Fibroblast of lung (primary cell): Measurements from ENCODE around the gene KCTD20. TPM values are rescaled to one million over a fixed set of nuclear protein-coding genes. Genes with fewer than 3 reads are reported as not detected.

ENCODE experiments used
- DNase-seq, 2 donors: peaks; one replicate each; pipeline versions ENCODE4 v3.0.0 to v3.0.0-alpha.2; 2010; ENCODE audit warnings: low read depth in 2 of 2
- H2AFZ ChIP-seq: 2 replicates; pipeline ENCODE4 v1.5.1; 2012; ENCODE audit warnings: low read length, control low read depth, inconsistent platforms
- H3K27ac ChIP-seq: 2 replicates; pipeline ENCODE4 v1.5.1; 2011; ENCODE audit warnings: low read length, control low read depth; ENCODE audit not compliant: insufficient read depth
- H3K27me3 ChIP-seq: 2 replicates; pipeline ENCODE4 v1.5.1; 2011; ENCODE audit warnings: mild to moderate bottlenecking, low read length; ENCODE audit not compliant: control insufficient read depth, insufficient read depth
- H3K36me3 ChIP-seq: 2 replicates; pipeline ENCODE4 v1.5.1; 2011; ENCODE audit warnings: low read length; ENCODE audit not compliant: control insufficient read depth, insufficient read depth
- H3K4me1 ChIP-seq: 2 replicates; pipeline ENCODE4 v1.5.1; 2011; ENCODE audit warnings: low read length; ENCODE audit not compliant: control insufficient read depth, insufficient read depth; ENCODE audit errors: extremely low read depth
- H3K4me2 ChIP-seq: 2 replicates; pipeline ENCODE4 v1.5.1; 2011; ENCODE audit warnings: low read length, control low read depth; ENCODE audit not compliant: insufficient read depth; ENCODE audit errors: extremely low read depth
- H3K4me3 ChIP-seq, 4 experiments: fragments of 200-600 bp in 1 of 4; sonication (generic) in 1 of 4; replicated peaks in 1 of 4; 2 replicates each; pipeline ENCODE4 v1.5.1; 2011 to 2016; ENCODE audit warnings: low read length in 4 of 4, low read depth in 3 of 4, mild to moderate bottlenecking in 3 of 4, control low read depth in 2 of 4, inconsistent platforms in 1 of 4, mixed read lengths in 1 of 4; ENCODE audit not compliant: insufficient read depth in 1 of 4; ENCODE audit errors: control extremely low read depth in 1 of 4
- H3K79me2 ChIP-seq: 2 replicates; pipeline ENCODE4 v1.5.1; 2012; ENCODE audit warnings: mild to moderate bottlenecking, low read length, inconsistent platforms; ENCODE audit not compliant: control insufficient read depth, insufficient read depth
- H3K9ac ChIP-seq: 2 replicates; pipeline ENCODE4 v1.5.1; 2011; ENCODE audit warnings: mild to moderate bottlenecking, low read length, control low read depth; ENCODE audit not compliant: insufficient read depth
- H3K9me3 ChIP-seq: 2 replicates; pipeline ENCODE4 v1.5.1; 2012; ENCODE audit warnings: low read depth, low read length; ENCODE audit not compliant: control insufficient read depth, insufficient read depth
- H4K20me1 ChIP-seq: 2 replicates; pipeline ENCODE4 v1.5.1; 2011; ENCODE audit warnings: low read length; ENCODE audit not compliant: control insufficient read depth, insufficient read depth; ENCODE audit errors: extremely low read depth
- EZH2 ChIP-seq: IDR thresholded peaks from 2 replicates; pipeline ENCODE4 v1.5.1; 2012; ENCODE audit warnings: low read length, control low read depth, mild to moderate bottlenecking; ENCODE audit errors: missing control alignments
- polyA plus RNA-seq, 2 donors: library from polyadenylated mRNA; depleted of rRNA in 1 of 2; stranded (reverse) in 1 of 2; unstranded in 1 of 2; fragments of >200 nt; gene quantifications; 2 replicates each; pipeline ENCODE4 v1.2.1, GENCODE V29; 2011 to 2012; ENCODE audit warnings: missing spikeins in 1 of 2
- total RNA-seq: library from RNA; depleted of rRNA; stranded (reverse); fragments of >200 nt; gene quantifications from 2 replicates; pipeline ENCODE4 v1.2.1, GENCODE V29; 2014
- TF ChIP-seq, protein P1 (sequence below), 2 donors: IDR thresholded peaks in 1 of 2; conservative IDR thresholded peaks in 1 of 2; 1 replicate in 1 of 2; 2 replicates in 1 of 2; pipeline ENCODE4 v1.5.1; 2011 to 2012; ENCODE audit warnings: low read length in 2 of 2, control low read depth in 1 of 2, inconsistent platforms in 1 of 2, low read depth in 1 of 2, mild to moderate bottlenecking in 1 of 2

KCTD20 gene
- total and polyA plus RNA-seq, 2 donors (not counting 1 experiment from before 2014, with no cell fraction given) = 39.6 to 87.4 TPM

- H2AFZ ChIP-seq = no peak overlapping the region
- H3K36me3 ChIP-seq = peaks cover 7% of the 10 kb centered on the region
- H3K4me1 ChIP-seq = no peaks in the 10 kb centered on the region
- no peaks in the 10 kb centered on the region for H3K9me3 ChIP-seq
- peaks cover 3% of the 10 kb centered on the region for H3K79me2 ChIP-seq
- H3K9ac ChIP-seq = no peak overlapping the region
- no peaks in the 10 kb centered on the region for H4K20me1 ChIP-seq
- no peak overlapping the region for H3K27ac ChIP-seq
- no peaks in the 10 kb centered on the region for H3K27me3 ChIP-seq
- DNase-seq = no peak
- H3K4me3 ChIP-seq = no peak overlapping the region
- no peak overlapping the region for H3K4me2 ChIP-seq
- TF ChIP-seq EZH2 = no peak
- TF ChIP-seq, protein P1, sequence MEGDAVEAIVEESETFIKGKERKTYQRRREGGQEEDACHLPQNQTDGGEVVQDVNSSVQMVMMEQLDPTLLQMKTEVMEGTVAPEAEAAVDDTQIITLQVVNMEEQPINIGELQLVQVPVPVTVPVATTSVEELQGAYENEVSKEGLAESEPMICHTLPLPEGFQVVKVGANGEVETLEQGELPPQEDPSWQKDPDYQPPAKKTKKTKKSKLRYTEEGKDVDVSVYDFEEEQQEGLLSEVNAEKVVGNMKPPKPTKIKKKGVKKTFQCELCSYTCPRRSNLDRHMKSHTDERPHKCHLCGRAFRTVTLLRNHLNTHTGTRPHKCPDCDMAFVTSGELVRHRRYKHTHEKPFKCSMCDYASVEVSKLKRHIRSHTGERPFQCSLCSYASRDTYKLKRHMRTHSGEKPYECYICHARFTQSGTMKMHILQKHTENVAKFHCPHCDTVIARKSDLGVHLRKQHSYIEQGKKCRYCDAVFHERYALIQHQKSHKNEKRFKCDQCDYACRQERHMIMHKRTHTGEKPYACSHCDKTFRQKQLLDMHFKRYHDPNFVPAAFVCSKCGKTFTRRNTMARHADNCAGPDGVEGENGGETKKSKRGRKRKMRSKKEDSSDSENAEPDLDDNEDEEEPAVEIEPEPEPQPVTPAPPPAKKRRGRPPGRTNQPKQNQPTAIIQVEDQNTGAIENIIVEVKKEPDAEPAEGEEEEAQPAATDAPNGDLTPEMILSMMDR (conservative IDR thresholded peaks at IDR 0.05 in 1 of 2, IDR thresholded peaks at IDR 0.05 in 1 of 2; ENCODE audit: low read depth in 1 of 2, low read length in 2 of 2) = no peak
Observed at GRCh38 chr6:36526066-36526465, 83.3 kb downstream of the KCTD20 start.

DNA sequence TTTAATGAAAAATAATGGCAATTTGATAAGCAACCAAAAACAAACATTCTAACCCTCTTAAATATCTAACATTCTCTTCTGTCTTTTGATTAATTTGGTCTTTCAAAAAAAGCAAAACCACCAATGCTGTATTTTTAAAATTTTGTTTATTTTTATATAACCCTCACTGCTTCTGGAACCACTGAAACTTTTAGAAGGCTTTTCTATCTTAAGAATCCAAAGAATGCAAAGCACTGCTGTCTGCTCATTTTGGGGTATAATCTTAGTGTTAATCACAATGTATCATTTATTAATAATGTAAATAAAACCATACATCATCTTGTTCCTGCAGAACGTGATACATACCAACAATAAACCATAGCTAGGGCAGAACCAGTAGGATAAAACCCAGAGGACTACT is 90.5 kb downstream of the KCTD20 start:
- H3K79me2 ChIP-seq = peaks cover 7% of the 10 kb centered on the region

GRCh38 chr6:36536873-36537547 is 94.2 kb downstream of the KCTD20 start:
- H4K20me1 ChIP-seq = no peaks in the 10 kb centered on the region
- no peak overlapping the region for H3K9ac ChIP-seq
- peaks cover 14% of the 10 kb centered on the region for H3K79me2 ChIP-seq
- no peak overlapping the region for H2AFZ ChIP-seq
- H3K36me3 ChIP-seq = peaks cover 6% of the 10 kb centered on the region
- no peaks in the 10 kb centered on the region for H3K9me3 ChIP-seq
- H3K4me3 ChIP-seq = no peak overlapping the region
- no peak for DNase-seq
- TF ChIP-seq EZH2 = no peak
- TF ChIP-seq, protein P1 (conservative IDR thresholded peaks at IDR 0.05 in 1 of 2, IDR thresholded peaks at IDR 0.05 in 1 of 2; ENCODE audit: low read depth in 1 of 2, low read length in 2 of 2) = no peak
- H3K4me2 ChIP-seq = no peak overlapping the region
- no peak overlapping the region for H3K27ac ChIP-seq
- peaks cover 3% of the 10 kb centered on the region for H3K4me1 ChIP-seq
- no peaks in the 10 kb centered on the region for H3K27me3 ChIP-seq

More for the DNA sequence above, 90.5 kb downstream of the KCTD20 start:
- Histone ChIP-seq H3K27me3 (no peaks in the 10 kb centered on the region), H3K27ac (no peak overlapping the region), H3K4me3 (no peak overlapping the region), H3K4me2 (no peak overlapping the region), H3K9ac (no peak overlapping the region), H3K4me1 (peaks cover 3% of the 10 kb centered on the region), H2AFZ (no peak overlapping the region), H3K36me3 (peaks cover 4% of the 10 kb centered on the region), H3K9me3 (no peaks in the 10 kb centered on the region), H4K20me1 (no peaks in the 10 kb centered on the region)
- TF ChIP-seq, protein P1 (conservative IDR thresholded peaks at IDR 0.05 in 1 of 2, IDR thresholded peaks at IDR 0.05 in 1 of 2; ENCODE audit: low read depth in 1 of 2, low read length in 2 of 2) = no peak
- no peak for TF ChIP-seq EZH2
- DNase-seq = peak in 1 of 2 donors; percentile 58
